Measurements from ENCODE around the gene NPHP4. TPM values are rescaled to one million over a fixed set of nuclear protein-coding genes. Genes with fewer than 3 reads are reported as not detected.

Gene NPHP4
- total RNA-seq, 1 donor from 2014 or later, result 8.2 TPM

- no peak for TF ChIP-seq CTCF (IDR thresholded peaks at IDR 0.05)
- DNase-seq (ENCODE audit: low spot score in 2 of 2), result no peak
- no peak overlapping the region for H3K4me3 ChIP-seq
- intact Hi-C loops (cut with DNase I), result no loop called here
- H3K27ac ChIP-seq, result no peak overlapping the region
- no peaks in the 10 kb centered on the region for H3K36me3 ChIP-seq
- no peaks in the 10 kb centered on the region for H3K27me3 ChIP-seq
- no peaks in the 10 kb centered on the region for H3K9me3 ChIP-seq
- peaks cover 0 to 11% of the 10 kb centered on the region in 2 donors for H3K4me1 ChIP-seq
Observed at GRCh38 chr1:5995871-5996630, 3.8 kb upstream of the NPHP4 start.

- TF ChIP-seq CTCF (IDR thresholded peaks at IDR 0.05), result no peak
- Histone ChIP-seq H3K4me3 (no peak overlapping the region), H3K4me1 (peaks cover 0 to 15% of the 10 kb centered on the region in 2 donors), H3K27me3 (no peaks in the 10 kb centered on the region), H3K9me3 (no peaks in the 10 kb centered on the region), H3K36me3 (no peaks in the 10 kb centered on the region), H3K27ac (no peak overlapping the region)
- DNase-seq (ENCODE audit: low spot score in 2 of 2), result no peak
- intact Hi-C loops (cut with DNase I), result loop anchor here (5.0 kb wide), 2 partner anchors 182 to 202 kb away; partner anchors contain the start of gene RPL22
Observed at GRCh38 chr1:5994713-5995621, 2.7 kb upstream of the NPHP4 start.

GRCh38 chr1:5993556-5994491 is 1.6 kb upstream of the NPHP4 start:
- no peaks in the 10 kb centered on the region for H3K9me3 ChIP-seq
- DNase-seq (ENCODE audit: low spot score in 2 of 2), result no peak
- intact Hi-C loops (cut with DNase I), result loop anchor here (2.0 to 5.0 kb wide), 3 partner anchors 183 to 243 kb away; partner anchors contain the start of gene RPL22
- H3K4me3 ChIP-seq, result peak overlapping the region; percentile 79 to 94
- no peak for TF ChIP-seq CTCF (IDR thresholded peaks at IDR 0.05)
- peaks cover 0 to 15% of the 10 kb centered on the region in 2 donors for H3K4me1 ChIP-seq
- no peaks in the 10 kb centered on the region for H3K36me3 ChIP-seq
- no peaks in the 10 kb centered on the region for H3K27me3 ChIP-seq
- H3K27ac ChIP-seq, result no peak overlapping the region

GRCh38 chr1:5992814-5993555 is 760 bp upstream of the NPHP4 start:
- H3K27ac ChIP-seq, result no peak overlapping the region
- no peaks in the 10 kb centered on the region for H3K27me3 ChIP-seq
- intact Hi-C loops (cut with DNase I), result loop anchor here (1.0 to 5.0 kb wide), 4 partner anchors 184 to 400 kb away; partner anchors contain the start of genes ACOT7 and RPL22
- H3K4me1 ChIP-seq, result peaks cover 0 to 15% of the 10 kb centered on the region in 2 donors
- no peak for TF ChIP-seq CTCF (IDR thresholded peaks at IDR 0.05)
- H3K4me3 ChIP-seq, result peak overlapping the region; percentile 79 to 94
- H3K9me3 ChIP-seq, result no peaks in the 10 kb centered on the region
- no peak for DNase-seq (ENCODE audit: low spot score in 2 of 2)
- H3K36me3 ChIP-seq, result no peaks in the 10 kb centered on the region
